HG02588 (cell line): ENCODE results near the gene RGS3.

ENCODE experiments used
- ATAC-seq: cut with Tn5 transposase; IDR thresholded peaks from one replicate; pipeline ENCODE4 v1.9.1; 2021; ENCODE audit warnings: mild to moderate bottlenecking, moderate library complexity; ENCODE audit not compliant: unreplicated experiment

The RGS3 gene

GRCh38 chr9:113568571-113569321 lies 105.2 kb downstream of the RGS3 start:
- ATAC-seq = no peak

DNA sequence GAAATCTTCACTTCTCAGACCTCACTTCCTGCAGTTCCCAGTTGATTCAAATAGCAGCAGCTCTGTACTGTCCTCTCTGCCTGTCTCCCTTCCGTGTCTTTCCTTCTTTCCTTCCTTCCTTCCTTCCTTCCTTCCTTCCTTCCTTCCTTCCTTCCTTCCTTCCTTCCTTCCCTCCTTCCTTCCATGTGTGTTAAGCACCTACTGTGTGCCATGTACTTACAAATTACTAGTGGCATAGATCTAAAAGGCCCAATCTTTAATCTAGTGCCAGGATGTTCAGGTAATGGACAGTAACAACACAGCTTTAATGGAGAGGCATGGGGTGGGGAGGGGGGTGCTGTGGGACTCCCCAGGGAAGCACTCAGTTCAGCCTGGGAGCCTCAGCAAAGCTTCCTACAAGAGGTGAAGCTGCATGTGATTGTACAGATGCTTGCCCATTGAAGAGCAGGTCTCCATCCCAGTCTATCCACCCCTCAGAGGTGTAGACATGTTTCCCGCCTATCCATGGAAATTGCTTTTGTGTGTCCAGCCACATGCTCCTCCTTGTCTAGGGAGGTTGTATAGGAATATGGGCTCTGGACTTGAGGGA lies 106.0 kb downstream of the RGS3 start:
- ATAC-seq = no peak

DNA sequence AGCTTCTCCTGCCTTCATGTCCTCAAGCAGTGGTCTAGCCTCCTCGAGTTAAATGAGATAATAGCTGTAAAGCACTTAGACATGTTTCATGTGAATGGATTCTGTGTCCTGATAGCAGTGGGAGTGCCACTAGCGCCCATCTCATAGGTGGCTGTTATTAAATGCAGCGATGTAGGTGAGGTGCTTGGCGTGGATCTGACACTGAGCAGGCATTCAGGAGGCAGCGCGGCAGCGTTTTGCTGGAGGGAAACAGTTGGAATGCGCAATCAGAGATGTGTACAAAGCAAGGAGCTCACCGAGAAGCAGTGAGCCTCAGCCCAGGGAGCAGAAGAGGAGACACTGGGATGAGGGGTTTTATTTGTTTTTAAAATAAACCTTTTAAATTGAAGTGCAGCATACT lies 106.6 kb downstream of the RGS3 start:
- no peak for ATAC-seq

DNA sequence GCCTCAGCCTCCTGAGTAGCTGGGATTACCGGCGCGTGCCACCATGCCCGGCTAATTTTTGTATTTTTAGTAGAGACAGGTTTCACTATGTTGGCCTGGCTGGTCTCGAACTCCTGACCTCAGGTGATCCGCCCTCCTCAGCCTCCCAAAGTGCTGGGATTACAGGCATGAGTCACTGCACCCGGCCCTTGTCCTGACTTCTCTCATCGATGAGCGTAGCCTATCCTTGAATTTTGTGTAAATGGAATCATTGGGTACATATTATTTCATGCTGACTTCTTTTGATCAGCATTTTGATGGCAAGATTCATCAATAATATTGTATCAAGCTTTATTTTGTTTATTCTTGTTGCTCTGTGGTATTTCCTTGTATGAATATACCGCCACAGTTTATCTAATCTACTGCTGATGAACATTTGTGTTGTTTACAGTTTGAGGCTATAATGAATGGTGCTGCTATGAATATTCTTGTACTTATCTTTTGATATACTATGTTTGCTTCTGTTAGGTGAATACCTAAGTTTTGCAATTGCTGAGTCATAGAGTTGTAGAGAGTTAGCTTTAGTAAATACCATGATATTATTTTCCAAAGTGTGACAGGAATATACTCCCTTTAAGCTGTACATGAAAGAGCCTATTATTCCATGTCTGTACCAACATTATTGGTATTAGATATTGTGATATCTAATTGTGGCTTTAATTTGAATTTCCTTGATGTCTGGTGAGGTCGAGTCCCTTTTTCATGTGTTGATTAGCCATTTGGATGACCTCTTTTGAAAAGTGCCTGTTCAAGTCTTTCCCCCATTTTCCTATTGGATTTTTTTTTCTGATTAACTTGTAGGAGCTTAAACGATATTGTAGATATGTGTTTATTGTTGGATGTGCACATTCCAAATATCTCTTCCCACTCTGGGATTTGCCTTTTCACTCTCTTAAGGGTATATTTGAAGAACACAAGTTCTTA lies 107.5 kb downstream of the RGS3 start:
- no peak for ATAC-seq

- no peak for ATAC-seq
These were observed 108.7 kb downstream of the RGS3 start for GRCh38 chr9:113572076-113572861.

- ATAC-seq = no peak
These were observed 109.8 kb downstream of the RGS3 start for GRCh38 chr9:113573046-113573958.

DNA sequence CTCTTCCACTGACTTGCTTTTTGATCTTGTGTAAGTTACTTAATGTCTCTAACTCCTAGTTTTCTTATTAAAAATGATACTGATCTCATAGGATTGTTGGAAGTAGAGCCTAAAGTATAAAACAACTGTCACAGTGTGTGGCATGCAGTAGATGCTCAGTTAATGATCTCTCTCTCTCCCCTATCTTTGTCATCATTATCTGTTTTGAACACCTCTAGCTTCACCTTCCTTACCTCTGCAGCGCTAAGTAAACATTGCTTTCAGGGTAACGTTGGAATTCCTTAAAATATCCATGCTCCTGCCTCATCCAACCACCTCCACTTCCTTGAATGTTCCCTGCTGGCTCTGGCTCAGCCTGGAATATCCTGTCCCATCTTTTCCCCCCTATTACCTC lies 110.4 kb downstream of the RGS3 start:
- ATAC-seq = no peak

DNA sequence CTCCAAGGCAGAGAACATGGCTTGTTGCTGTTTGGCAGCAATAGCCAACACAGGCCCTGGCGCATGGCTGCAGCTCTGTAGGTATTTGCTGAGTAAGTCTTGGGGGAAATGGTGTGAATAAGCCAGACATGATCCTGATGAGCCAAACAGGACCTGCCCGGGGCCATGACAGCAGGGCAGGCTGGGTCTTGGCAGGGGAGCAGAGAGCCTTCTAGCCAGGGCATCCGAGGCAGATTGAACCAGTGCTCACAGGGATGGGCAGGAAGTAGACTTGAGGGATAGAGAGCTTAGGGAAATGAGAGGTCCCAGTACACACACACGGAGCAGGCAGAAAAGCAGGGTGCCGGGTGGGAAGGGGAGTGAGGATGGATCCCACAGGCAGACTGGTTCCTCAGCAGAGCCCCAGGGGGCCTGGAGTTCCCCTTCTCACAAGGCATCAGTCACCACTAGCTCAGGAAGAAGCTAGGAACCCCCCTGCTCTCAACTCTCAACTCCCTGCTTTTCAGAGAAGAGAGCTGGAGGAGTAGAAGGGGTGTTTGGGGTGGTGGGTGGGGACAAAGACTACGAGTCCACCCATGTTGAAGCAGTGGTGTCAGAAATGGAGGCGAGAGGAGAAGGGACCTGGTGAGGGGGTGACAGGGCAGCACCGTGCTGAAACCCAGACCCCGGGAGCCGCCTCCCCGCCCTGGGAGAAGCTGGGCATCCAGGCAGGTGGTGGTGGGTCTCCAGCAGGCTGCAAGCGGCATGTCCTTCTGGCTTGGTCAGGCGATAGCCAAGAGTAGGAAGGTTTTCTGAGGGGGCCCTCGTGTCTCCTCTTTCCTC lies 111.1 kb downstream of the RGS3 start:
- ATAC-seq = no peak

GRCh38 chr9:113577525-113578261 lies 114.2 kb downstream of the RGS3 start:
- ATAC-seq = no peak

- ATAC-seq = no peak
These were observed 114.8 kb downstream of the RGS3 start for GRCh38 chr9:113578279-113578865.

GRCh38 chr9:113578882-113579282 lies 115.4 kb downstream of the RGS3 start:
- peak; percentile 52 for ATAC-seq

GRCh38 chr9:113579283-113580040 lies 115.9 kb downstream of the RGS3 start:
- ATAC-seq = peak; percentile 24

DNA sequence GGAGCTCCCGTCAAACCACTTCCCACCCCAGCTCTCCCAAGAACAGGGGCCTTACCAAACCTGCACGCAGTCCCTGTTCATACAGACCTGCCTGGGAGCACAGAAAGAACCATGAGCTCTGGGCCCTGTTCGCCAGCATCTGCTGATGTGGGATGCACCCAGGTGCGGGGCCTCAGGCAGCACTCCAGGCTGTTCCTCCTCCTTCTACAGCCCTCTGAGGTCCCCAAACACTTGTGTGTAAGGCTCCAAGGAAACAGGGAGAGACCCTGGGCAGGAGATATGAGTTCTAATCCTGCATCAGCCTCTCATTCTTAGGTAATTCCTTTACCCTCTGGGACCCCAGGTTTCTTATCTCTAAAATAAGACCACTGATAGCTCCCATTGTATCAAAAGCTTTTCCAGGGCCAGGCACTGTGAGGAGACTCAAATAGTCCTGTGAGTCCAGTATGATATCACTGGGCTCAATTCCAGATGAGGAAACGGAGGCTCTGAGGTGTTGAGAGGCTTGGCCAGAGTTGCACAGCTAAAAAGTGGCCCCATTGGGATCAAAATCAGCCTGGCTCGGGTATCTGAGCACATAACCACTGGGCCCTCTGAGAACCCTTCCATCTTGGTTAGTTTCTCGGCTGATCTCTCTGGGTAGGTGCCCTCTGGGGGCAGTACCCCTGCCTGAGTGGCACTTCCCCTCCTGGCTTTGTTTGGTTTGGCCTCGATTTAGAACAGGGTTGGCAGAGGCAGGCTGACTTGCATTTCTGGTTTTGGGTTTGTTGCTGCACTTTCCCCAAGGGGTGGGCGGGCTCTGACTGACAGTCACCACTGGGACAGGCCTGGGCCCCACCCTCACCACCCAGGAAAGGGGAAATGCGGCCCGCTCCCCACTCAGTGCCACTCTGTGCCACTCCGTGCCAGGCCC lies 116.8 kb downstream of the RGS3 start:
- ATAC-seq = no peak

- no peak for ATAC-seq
These were observed 117.4 kb downstream of the RGS3 start for GRCh38 chr9:113580954-113581311.

GRCh38 chr9:113581865-113582697 lies 118.6 kb downstream of the RGS3 start:
- ATAC-seq = peak; percentile 78
